ENCODE data around the gene PITPNM2.

Gene PITPNM2

DNA sequence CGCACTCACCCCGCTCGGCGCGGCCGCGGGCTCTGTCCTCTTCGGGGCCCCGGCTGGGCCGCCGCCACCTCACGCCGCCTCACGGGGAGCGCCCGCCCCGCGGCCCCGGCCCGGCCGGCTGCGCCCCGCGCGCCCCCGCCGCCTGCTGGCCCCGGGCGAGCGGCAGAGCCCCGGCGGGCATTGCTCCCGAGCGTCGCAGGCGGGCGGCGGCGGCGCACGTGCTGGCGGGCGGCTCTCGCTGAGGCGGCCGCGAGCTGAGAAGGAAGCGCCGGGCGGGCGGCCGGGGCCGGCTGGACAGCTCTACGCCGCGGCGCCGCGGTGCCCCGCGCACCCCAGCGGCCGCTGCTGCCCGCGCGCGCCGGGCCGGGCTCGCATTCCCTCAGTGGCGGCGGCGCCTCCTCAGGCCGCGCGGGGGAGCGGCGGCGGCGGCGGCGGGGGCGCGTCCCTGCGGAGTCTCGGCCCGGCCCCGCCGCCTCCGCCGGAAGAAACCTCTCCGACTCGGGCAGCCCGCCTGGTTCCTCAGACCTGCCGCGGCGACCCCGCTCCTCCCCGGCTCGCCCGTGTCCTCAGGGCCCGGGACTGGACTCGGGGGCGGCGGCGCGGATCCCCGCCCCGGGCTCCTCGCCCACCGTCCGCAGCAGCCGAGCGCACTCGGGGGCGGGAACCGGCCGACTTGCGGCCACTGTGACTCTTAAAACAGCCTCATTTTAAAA, at the start of gene PITPNM2:
PITPNM2 (minus strand) TSS at position 347 of the 713 bp plus-strand sequence. CDS start 116,500 bp downstream, outside the sequence.
- Mint-ChIP-seq H3K36me3 (ENCODE audit: low read depth) (peaks cover 10% of the 10 kb centered on the region), H3K27me3 (peaks cover 27% of the 10 kb centered on the region), H3K9me3 (no peaks in the 10 kb centered on the region), H3K27ac (no peak within 1 kb of the TSS), H3K4me3 (peak within 1 kb of the TSS; percentile 68), H3K4me1 (ENCODE audit: low read depth) (peaks cover 19% of the 10 kb centered on the region)
- intact Hi-C loops (cut with micrococcal nuclease) = no loop called here

DNA sequence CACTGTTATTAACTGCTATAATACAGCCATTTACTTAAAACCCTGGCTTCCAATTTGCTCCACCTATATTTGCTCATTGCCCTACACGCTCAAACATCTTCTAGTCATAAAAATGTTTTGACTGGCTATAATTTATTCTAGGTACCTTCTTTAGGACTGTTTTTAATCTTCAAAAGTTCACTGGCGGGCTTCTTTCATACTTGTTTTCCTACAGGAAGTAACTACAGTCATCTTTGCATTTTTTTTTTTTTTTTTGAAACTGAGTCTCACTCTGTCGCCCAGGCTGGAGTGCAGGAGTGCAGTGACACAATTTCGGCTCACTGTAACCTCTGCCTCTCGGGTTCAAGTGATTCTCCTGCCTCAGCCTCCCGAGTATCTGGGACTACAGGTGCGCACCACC, 49.5 kb upstream of the PITPNM2 start:
- Mint-ChIP-seq H3K27me3 (no peaks in the 10 kb centered on the region), H3K4me3 (no peak overlapping the region), H3K9me3 (no peaks in the 10 kb centered on the region), H3K36me3 (ENCODE audit: low read depth) (peaks cover 78% of the 10 kb centered on the region), H3K4me1 (ENCODE audit: low read depth) (no peaks in the 10 kb centered on the region), H3K27ac (peak overlapping the region; percentile 28)
- intact Hi-C loops (cut with micrococcal nuclease) = no loop called here

DNA sequence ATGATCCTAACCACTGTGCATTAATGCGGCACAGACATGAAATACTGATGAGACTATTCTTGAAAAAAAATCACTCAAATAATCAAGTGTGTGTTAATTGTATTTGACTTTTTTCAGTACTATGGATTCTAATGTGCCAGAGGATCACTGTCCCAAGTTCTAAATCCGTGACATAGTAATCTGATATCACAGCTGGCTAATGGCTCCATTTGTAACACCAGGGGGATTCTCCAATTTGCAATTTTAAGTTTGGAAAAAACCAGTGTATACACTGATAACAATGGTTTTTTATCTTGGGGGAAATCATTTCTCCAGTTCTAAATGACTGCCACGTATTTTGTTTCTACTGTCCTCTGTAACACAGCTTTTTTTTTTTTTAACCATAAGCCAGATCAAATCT, 49.0 kb upstream of the PITPNM2 start:
- Mint-ChIP-seq H3K27ac (no peak overlapping the region), H3K36me3 (ENCODE audit: low read depth) (peaks cover 78% of the 10 kb centered on the region), H3K4me3 (no peak overlapping the region), H3K9me3 (no peaks in the 10 kb centered on the region), H3K27me3 (no peaks in the 10 kb centered on the region), H3K4me1 (ENCODE audit: low read depth) (no peaks in the 10 kb centered on the region)
- intact Hi-C loops (cut with micrococcal nuclease) = no loop called here

GRCh38 chr12:123187637-123188036, 36.7 kb upstream of the PITPNM2 start:
- Mint-ChIP-seq H3K36me3 (ENCODE audit: low read depth) (peaks cover 86% of the 10 kb centered on the region), H3K9me3 (no peaks in the 10 kb centered on the region), H3K27me3 (no peaks in the 10 kb centered on the region), H3K27ac (no peak overlapping the region), H3K4me1 (ENCODE audit: low read depth) (no peaks in the 10 kb centered on the region), H3K4me3 (no peak overlapping the region)
- intact Hi-C loops (cut with micrococcal nuclease) = no loop called here

DNA sequence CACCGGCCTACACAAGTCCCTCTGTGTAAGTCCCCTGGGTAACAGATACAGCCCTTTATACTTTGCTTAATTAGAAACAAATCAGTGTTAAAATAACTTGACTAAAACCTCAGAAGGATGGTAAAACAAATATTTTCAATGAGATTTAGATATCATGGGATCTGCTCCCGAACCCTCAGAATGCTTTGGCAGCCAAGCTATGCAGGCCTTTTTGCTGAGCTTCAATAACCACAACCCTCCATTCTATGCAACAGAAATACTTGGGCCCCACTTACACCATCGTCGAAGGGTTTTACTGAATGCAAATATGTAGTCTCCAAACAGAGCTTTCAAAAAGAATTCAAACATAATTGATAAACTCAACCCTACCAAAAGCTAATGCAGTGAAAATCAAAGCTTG, 29.3 kb upstream of the PITPNM2 start:
- Mint-ChIP-seq H3K27me3 (no peaks in the 10 kb centered on the region), H3K9me3 (no peaks in the 10 kb centered on the region), H3K36me3 (ENCODE audit: low read depth) (peaks cover 77% of the 10 kb centered on the region), H3K4me3 (no peak overlapping the region), H3K4me1 (ENCODE audit: low read depth) (no peaks in the 10 kb centered on the region), H3K27ac (no peak overlapping the region)
- intact Hi-C loops (cut with micrococcal nuclease) = no loop called here

- H3K36me3 Mint-ChIP-seq (ENCODE audit: low read depth) = peaks cover 62% of the 10 kb centered on the region
- H3K4me3 Mint-ChIP-seq = no peak overlapping the region
- intact Hi-C loops (cut with micrococcal nuclease) = no loop called here
Observed at GRCh38 chr12:123171967-123172366, 21.1 kb upstream of the PITPNM2 start.

GRCh38 chr12:123167329-123167728, 16.4 kb upstream of the PITPNM2 start:
- Mint-ChIP-seq H3K4me3 (no peak overlapping the region), H3K27me3 (no peaks in the 10 kb centered on the region), H3K4me1 (ENCODE audit: low read depth) (no peaks in the 10 kb centered on the region), H3K27ac (no peak overlapping the region), H3K9me3 (no peaks in the 10 kb centered on the region), H3K36me3 (ENCODE audit: low read depth) (peaks cover 66% of the 10 kb centered on the region)
- intact Hi-C loops (cut with micrococcal nuclease) = no loop called here

More at GRCh38 chr12:123171967-123172366, 21.1 kb upstream of the PITPNM2 start:
- no peaks in the 10 kb centered on the region for H3K4me1 Mint-ChIP-seq (ENCODE audit: low read depth)
- H3K27ac Mint-ChIP-seq = no peak overlapping the region
- no peaks in the 10 kb centered on the region for H3K27me3 Mint-ChIP-seq
- no peaks in the 10 kb centered on the region for H3K9me3 Mint-ChIP-seq

- no peaks in the 10 kb centered on the region for H3K9me3 Mint-ChIP-seq
- H3K27ac Mint-ChIP-seq = no peak overlapping the region
- intact Hi-C loops (cut with micrococcal nuclease) = no loop called here
- H3K36me3 Mint-ChIP-seq (ENCODE audit: low read depth) = peaks cover 66% of the 10 kb centered on the region
- H3K4me1 Mint-ChIP-seq (ENCODE audit: low read depth) = no peaks in the 10 kb centered on the region
- no peaks in the 10 kb centered on the region for H3K27me3 Mint-ChIP-seq
- H3K4me3 Mint-ChIP-seq = no peak overlapping the region
Observed at GRCh38 chr12:123165537-123165936, 14.6 kb upstream of the PITPNM2 start.

- H3K36me3 Mint-ChIP-seq (ENCODE audit: low read depth) = peaks cover 71% of the 10 kb centered on the region
Observed at GRCh38 chr12:123164710-123165261, 13.9 kb upstream of the PITPNM2 start.

GRCh38 chr12:123164222-123164621, 13.3 kb upstream of the PITPNM2 start:
- intact Hi-C loops (cut with micrococcal nuclease) = no loop called here
- Mint-ChIP-seq H3K27ac (no peak overlapping the region), H3K4me3 (no peak overlapping the region), H3K9me3 (no peaks in the 10 kb centered on the region), H3K4me1 (ENCODE audit: low read depth) (no peaks in the 10 kb centered on the region), H3K36me3 (ENCODE audit: low read depth) (peaks cover 76% of the 10 kb centered on the region), H3K27me3 (no peaks in the 10 kb centered on the region)

More at GRCh38 chr12:123164710-123165261, 13.9 kb upstream of the PITPNM2 start:
- Mint-ChIP-seq H3K27ac (no peak overlapping the region), H3K4me3 (no peak overlapping the region), H3K4me1 (ENCODE audit: low read depth) (no peaks in the 10 kb centered on the region), H3K27me3 (no peaks in the 10 kb centered on the region), H3K9me3 (no peaks in the 10 kb centered on the region)
- intact Hi-C loops (cut with micrococcal nuclease) = no loop called here

- intact Hi-C loops (cut with micrococcal nuclease) = no loop called here
- H3K4me3 Mint-ChIP-seq = no peak overlapping the region
- H3K27ac Mint-ChIP-seq = no peak overlapping the region
- H3K9me3 Mint-ChIP-seq = no peaks in the 10 kb centered on the region
- H3K27me3 Mint-ChIP-seq = no peaks in the 10 kb centered on the region
- peaks cover 74% of the 10 kb centered on the region for H3K36me3 Mint-ChIP-seq (ENCODE audit: low read depth)
- no peaks in the 10 kb centered on the region for H3K4me1 Mint-ChIP-seq (ENCODE audit: low read depth)
Observed at GRCh38 chr12:123163227-123163626, 12.3 kb upstream of the PITPNM2 start.

DNA sequence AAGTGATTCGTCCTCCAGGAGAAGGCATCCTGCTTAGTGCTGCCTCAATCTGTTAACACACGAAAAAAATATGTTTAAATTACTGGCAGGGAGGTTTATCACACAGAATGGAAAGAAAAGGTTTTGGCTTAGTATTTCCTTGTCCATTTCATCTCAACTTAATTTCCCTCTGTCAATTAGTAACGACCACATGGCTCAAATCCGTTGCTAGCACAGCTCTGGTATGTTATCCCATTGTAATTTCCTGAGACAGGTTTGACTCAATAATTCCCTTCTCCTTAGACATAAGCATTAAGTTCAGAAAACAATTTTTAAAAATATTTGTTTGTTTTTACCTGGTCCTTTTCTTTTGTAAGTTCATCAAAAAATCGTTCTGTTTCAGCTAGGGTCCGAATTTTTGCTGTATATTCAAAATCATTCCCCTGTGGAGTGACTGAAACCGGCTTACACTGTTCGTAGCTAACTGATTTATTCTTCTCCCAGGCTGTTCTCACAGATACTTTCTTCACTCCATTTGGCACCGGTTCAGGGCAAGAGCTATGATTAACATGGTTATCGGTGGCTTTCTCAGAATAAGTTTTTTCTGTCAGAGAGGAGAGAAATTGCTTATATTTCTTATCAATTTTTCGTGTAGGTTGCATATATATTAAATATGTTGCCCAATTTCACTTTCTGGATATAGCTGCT, 10.1 kb upstream of the PITPNM2 start:
- Mint-ChIP-seq H3K4me1 (ENCODE audit: low read depth) (no peaks in the 10 kb centered on the region), H3K27ac (no peak overlapping the region), H3K27me3 (no peaks in the 10 kb centered on the region), H3K9me3 (no peaks in the 10 kb centered on the region), H3K4me3 (no peak overlapping the region), H3K36me3 (ENCODE audit: low read depth) (peaks cover 55% of the 10 kb centered on the region)
- intact Hi-C loops (cut with micrococcal nuclease) = no loop called here

DNA sequence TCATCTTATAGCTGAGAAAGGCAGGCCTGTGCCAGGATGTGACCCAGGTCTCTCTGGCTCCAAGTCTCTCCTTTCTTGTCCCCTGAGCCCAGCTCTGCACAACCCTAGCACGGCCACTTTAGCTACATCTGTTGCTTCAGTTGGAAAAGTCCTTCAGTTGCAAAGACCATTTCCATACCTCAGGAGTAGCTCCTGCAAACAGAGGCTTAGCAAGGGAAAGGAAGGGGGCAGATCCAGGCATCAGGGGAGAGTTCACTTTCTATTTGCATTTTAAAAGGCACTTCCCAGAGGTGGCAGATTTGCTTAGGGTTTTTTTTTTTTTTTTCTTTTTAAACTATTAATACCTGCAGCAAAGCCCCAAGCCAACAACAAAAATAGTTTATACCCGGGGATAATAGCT, 3.0 kb upstream of the PITPNM2 start:
- peaks cover 23% of the 10 kb centered on the region for H3K27me3 Mint-ChIP-seq
- H3K9me3 Mint-ChIP-seq = no peaks in the 10 kb centered on the region
- peaks cover 13% of the 10 kb centered on the region for H3K4me1 Mint-ChIP-seq (ENCODE audit: low read depth)
- intact Hi-C loops (cut with micrococcal nuclease) = no loop called here
- peaks cover 12% of the 10 kb centered on the region for H3K36me3 Mint-ChIP-seq (ENCODE audit: low read depth)
- H3K4me3 Mint-ChIP-seq = no peak overlapping the region
- no peak overlapping the region for H3K27ac Mint-ChIP-seq

DNA sequence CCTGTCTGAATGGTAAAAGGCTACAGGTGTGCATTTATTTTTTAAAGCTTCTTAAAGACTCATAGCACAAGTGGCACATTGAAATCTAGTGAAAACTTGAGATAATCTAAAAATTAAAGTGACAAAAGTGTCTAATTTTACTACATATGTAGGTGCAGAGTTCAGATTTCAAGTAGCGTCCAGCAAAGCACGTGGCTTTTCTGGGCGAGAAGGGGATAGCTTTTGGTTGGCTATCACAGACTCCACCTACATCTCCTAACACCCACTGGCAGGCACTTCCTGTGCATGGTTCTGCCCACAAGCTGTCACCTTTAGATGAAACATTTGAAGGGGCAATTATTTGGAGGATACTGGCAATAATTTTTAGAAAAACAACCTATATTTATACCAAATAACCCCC, 1.9 kb upstream of the PITPNM2 start:
- Mint-ChIP-seq H3K4me1 (ENCODE audit: low read depth) (peaks cover 13% of the 10 kb centered on the region), H3K36me3 (ENCODE audit: low read depth) (peaks cover 10% of the 10 kb centered on the region), H3K27me3 (peaks cover 27% of the 10 kb centered on the region), H3K27ac (no peak overlapping the region), H3K9me3 (no peaks in the 10 kb centered on the region), H3K4me3 (no peak overlapping the region)
- intact Hi-C loops (cut with micrococcal nuclease) = no loop called here

All from dendritic cell treated with granulocyte-macrophage colony-stimulating factor and Interleukin-4, amounts not matched to agents 40 ng/mL and 50 ng/mL, for 4 days (primary cell).